Stimulated activated CD8-positive, alpha-beta memory T cell treated with anti-CD3 and anti-CD28 coated beads, Interleukin-7, amount 100 ng/mL, for 24 hours (primary cell): Measurements from ENCODE around the gene SPDYC.

ENCODE experiments used
- DNase-seq: peaks from one replicate; pipeline ENCODE4 v3.0.0-alpha.2; 2020; ENCODE audit warnings: low read depth

Gene SPDYC

GRCh38 chr11:65170058-65170534 lies at the start of gene SPDYC:
TSS of gene SPDYC (plus strand) at chr11:65170233. CDS start at chr11:65171358, 1,125 bp downstream.
- DNase-seq = no peak

GRCh38 chr11:65120831-65121230 lies 49.2 kb upstream of the SPDYC start:
- no peak for DNase-seq

- no peak for DNase-seq
Observed at GRCh38 chr11:65121447-65121864, 48.6 kb upstream of the SPDYC start.

- peak; percentile 96 for DNase-seq
Observed at GRCh38 chr11:65121865-65122696, 48.0 kb upstream of the SPDYC start, which contains the start of the genes FAU and MRPL49. TSS of gene FAU (minus strand) at chr11:65122134. CDS start at chr11:65121813, 321 bp downstream. TSS of gene MRPL49 (plus strand) at chr11:65122321. CDS start at chr11:65122347, 26 bp downstream.

- DNase-seq = no peak
Observed at GRCh38 chr11:65124480-65125196, 45.4 kb upstream of the SPDYC start.

- no peak for DNase-seq
Observed at GRCh38 chr11:65125197-65126056, 44.6 kb upstream of the SPDYC start.

GRCh38 chr11:65126624-65127274 lies 43.3 kb upstream of the SPDYC start:
- no peak for DNase-seq

- DNase-seq = no peak
Observed at GRCh38 chr11:65127473-65128181, 42.4 kb upstream of the SPDYC start.

- DNase-seq = no peak
Observed at GRCh38 chr11:65128182-65129145, 41.6 kb upstream of the SPDYC start.

- DNase-seq = no peak
Observed at GRCh38 chr11:65129649-65130441, 40.2 kb upstream of the SPDYC start.

- no peak for DNase-seq
Observed at GRCh38 chr11:65130631-65131416, 39.2 kb upstream of the SPDYC start.

GRCh38 chr11:65131417-65131776 lies 38.6 kb upstream of the SPDYC start:
- DNase-seq = no peak

GRCh38 chr11:65131895-65132237 lies 38.2 kb upstream of the SPDYC start:
- DNase-seq = no peak

GRCh38 chr11:65132238-65132987 lies 37.6 kb upstream of the SPDYC start:
- DNase-seq = no peak

- no peak for DNase-seq
Observed at GRCh38 chr11:65132988-65133700, 36.9 kb upstream of the SPDYC start.

GRCh38 chr11:65133724-65134123 lies 36.3 kb upstream of the SPDYC start:
- DNase-seq = no peak
